Activated CD8-positive, alpha-beta memory T cell treated with anti-CD3 and anti-CD28 coated beads, Interleukin-2, amount 50 U/mL, for 1 hour (primary cell): ENCODE results near the gene ACKR1.

Source experiments
- DNase-seq: peaks from one replicate; pipeline ENCODE4 v3.0.0-alpha.2; 2020; ENCODE audit errors: extremely low read depth

The ACKR1 gene

GRCh38 chr1:159187647-159188374 is 16.9 kb upstream of the ACKR1 start:
- no peak for DNase-seq

- no peak for DNase-seq
Measured at GRCh38 chr1:159188375-159188788, 16.3 kb upstream of the ACKR1 start.

DNA sequence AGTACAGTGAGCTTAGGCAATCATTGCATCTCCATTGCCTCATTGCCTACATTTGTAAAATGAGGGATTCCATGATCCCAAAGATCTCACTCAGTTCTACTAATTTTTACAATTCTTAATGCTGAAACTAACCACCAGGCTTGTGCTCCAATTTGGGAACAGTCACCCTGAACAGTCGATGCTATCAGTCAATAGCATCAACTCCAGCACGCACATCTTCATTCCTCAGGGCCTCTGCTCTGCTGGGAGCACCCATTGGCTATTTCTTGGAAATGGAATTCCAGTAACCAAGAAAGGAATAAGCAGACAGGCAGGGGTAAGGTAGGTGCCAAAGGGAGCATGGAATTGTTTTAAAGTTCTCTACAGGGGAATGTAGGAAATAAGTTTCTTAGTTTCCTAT is 14.2 kb upstream of the ACKR1 start:
- DNase-seq: no peak

- no peak for DNase-seq
Measured at GRCh38 chr1:159196543-159196942, 8.1 kb upstream of the ACKR1 start.

DNA sequence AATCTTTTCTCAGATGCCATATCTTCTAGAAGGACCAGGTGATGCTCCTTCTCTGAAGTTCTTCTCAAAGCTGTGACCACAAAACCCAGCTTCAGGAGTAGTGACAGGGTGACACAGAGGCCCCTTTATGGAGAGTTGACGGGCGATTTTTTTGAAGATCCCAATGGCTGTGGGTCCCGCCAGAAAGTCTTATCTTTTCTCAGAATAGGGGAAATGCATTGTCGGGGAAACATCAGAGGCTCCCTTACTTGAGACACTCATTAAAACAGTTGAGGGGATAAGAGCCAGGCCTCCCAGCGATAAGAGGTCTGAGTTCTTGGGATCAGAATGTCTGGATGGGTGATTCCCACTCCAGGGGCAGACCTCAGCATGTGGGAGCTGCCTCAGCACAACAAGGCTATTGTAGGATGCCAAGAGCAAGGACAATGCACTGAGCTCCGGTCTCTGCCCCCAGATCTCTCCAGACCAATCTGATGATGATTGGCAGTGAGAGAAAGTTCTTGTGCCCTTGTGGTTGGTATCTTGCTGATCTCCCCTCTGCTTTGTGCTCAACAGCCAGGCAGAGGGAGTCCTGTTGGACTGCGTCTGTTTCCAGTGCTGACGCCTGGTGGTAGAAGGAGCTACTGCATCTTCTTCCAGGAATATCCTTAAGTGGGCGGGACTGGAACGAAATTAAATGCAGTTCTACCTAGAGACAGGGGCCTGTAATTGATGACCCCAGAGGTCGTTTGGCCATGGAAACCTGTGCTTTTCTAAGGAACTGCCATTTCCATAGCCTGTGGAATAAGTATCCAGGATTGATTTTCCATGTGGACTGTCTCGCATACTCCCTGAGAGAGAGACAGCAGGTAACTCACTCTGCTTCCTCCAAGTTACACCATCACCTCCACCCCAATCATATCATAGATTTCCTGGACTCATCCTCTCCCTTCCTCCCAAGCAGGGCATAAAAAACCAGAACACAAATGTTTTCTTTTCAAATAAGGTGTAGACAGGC is 6.8 kb upstream of the ACKR1 start:
- no peak for DNase-seq

- DNase-seq: no peak
Measured at GRCh38 chr1:159199901-159200300, 4.8 kb upstream of the ACKR1 start.

GRCh38 chr1:159200769-159201168 is 3.9 kb upstream of the ACKR1 start:
- DNase-seq: no peak

GRCh38 chr1:159201642-159202041 is 3.0 kb upstream of the ACKR1 start:
- DNase-seq: no peak

DNA sequence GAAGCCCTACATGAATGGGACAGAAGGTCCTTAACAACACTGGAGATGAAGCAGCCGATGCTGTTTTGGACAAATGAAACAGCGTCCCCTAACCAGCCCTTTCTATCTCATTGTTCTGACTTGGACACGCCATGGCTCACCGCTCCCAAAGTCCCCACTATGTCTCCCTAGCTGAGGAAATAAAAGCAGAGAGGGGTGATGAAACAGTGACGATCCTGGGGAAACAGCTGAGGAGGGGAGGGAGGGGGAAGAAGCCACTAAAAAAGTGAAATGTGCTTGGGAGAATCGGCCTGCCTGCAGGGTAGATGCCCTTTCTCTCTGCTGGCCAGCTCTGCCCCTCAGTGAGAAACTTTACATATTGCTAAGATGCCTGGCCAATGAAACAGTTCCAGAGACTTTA is 1.1 kb upstream of the ACKR1 start:
- no peak for DNase-seq

- no peak for DNase-seq
Measured at GRCh38 chr1:159205225-159205624, 550 bp downstream of the ACKR1 start.

DNA sequence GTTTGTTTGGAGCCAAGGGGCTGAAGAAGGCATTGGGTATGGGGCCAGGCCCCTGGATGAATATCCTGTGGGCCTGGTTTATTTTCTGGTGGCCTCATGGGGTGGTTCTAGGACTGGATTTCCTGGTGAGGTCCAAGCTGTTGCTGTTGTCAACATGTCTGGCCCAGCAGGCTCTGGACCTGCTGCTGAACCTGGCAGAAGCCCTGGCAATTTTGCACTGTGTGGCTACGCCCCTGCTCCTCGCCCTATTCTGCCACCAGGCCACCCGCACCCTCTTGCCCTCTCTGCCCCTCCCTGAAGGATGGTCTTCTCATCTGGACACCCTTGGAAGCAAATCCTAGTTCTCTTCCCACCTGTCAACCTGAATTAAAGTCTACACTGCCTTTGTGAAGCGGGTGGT is 1.4 kb downstream of the ACKR1 start:
- DNase-seq: no peak

DNA sequence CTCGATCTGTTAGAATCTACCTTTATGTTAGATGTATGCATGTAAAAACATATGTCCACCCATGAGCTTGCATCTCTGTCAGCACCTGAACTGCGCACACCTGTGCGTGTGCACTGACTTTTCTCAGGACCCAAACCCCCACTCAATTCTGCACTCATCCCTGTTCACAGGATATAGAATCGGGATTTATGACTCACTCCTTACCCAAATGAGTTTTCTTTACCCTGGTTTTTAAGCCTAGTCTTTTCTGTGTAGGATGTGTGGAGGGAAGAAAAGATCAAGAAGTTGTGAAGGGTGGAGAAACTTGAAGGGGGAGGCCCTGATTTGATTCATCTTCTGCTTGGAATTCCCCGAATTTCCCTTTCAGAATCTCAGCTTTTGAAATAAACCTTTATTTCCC is 2.4 kb downstream of the ACKR1 start:
- no peak for DNase-seq

- no peak for DNase-seq
Measured at GRCh38 chr1:159207774-159208173, 3.1 kb downstream of the ACKR1 start.

DNA sequence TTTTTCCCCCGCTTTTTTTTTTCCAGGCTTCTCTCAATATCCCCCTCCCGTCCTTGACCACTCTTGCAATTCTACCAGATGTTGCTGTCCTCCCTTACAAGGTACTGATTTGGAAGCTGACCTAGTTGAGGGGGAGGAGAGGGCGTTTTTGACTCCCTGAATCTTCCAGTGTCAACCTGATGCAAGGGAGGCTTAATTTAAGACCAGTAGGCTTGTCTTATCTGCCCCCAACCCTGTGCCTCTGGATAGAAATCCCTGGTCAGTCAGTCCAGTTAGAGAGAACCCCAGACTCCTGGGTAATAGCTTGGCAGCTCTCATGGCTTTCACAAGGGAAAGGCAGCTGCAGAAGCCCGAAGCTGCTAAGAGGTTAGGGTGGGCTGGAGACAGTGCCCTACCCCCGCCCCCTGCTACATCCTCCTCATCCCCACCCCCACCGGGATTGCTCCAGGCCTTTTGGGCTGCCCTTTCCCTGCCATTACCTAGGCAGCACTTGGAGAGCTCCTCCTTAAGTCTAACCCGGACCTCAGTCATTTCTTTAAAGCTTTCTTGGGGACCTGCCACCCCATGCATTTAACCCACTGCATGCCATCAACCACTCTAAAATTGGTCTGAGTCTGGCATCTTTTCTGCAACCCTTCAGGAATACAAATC is 3.6 kb downstream of the ACKR1 start:
- DNase-seq: no peak

DNA sequence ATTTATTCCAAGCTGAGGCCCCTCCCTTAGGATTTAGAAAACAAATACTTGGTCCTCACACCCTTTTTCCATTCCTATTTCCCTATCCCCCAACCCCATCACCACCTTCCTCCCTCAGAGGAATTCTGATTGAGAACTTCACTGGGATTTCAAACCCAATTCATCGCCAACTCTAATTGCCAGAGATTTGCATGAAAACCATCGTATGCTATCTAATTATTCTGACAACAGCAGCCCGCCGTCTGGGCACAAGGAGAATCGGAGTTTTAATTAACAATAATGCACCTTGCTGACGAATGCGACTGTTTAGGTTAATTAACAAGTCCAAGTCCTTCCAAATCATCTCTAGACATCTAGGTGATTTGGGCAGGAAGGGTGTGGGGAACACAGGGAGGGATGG is 4.4 kb downstream of the ACKR1 start:
- no peak for DNase-seq

DNA sequence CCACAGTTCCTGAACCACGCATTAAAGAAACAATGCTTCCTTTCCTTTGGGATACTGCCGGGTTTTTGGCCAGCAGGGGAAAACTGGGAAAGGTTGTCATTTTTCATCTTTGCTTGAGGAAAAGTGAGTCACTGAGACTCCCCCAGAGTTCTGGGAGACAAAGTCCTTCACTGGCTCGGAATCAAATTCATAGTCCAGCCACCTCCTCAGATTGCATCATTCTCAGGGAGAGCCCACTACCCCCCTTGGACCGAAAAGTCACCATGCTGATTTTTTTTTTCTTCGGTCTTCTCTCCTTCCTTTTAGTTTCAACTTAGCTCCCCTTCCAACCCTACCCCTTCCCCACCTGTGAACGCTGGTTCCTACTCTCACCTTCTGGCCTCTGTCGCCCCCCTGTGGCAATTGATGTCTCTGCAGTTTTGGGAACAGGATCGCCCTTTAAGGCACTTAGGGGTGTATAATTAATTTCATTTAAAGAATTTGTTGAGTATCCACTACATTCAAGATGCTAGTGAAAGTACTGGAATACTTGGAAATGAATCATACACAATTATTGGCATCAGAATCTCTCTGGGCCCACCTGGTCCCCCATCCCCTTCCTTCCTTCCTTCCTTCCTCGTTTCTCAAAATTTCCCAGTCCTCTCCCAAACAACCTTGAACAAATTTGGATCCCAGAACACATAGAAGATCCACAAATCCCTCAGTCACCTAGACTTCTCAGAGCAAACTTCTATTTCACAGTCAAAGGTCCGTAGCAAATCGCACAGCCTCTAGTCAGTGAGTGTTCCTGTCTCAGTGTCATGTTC is 6.9 kb downstream of the ACKR1 start:
- no peak for DNase-seq

- DNase-seq: no peak
Measured at GRCh38 chr1:159212596-159212995, 7.9 kb downstream of the ACKR1 start.

GRCh38 chr1:159214149-159214760 is 9.6 kb downstream of the ACKR1 start:
- DNase-seq: no peak

DNA sequence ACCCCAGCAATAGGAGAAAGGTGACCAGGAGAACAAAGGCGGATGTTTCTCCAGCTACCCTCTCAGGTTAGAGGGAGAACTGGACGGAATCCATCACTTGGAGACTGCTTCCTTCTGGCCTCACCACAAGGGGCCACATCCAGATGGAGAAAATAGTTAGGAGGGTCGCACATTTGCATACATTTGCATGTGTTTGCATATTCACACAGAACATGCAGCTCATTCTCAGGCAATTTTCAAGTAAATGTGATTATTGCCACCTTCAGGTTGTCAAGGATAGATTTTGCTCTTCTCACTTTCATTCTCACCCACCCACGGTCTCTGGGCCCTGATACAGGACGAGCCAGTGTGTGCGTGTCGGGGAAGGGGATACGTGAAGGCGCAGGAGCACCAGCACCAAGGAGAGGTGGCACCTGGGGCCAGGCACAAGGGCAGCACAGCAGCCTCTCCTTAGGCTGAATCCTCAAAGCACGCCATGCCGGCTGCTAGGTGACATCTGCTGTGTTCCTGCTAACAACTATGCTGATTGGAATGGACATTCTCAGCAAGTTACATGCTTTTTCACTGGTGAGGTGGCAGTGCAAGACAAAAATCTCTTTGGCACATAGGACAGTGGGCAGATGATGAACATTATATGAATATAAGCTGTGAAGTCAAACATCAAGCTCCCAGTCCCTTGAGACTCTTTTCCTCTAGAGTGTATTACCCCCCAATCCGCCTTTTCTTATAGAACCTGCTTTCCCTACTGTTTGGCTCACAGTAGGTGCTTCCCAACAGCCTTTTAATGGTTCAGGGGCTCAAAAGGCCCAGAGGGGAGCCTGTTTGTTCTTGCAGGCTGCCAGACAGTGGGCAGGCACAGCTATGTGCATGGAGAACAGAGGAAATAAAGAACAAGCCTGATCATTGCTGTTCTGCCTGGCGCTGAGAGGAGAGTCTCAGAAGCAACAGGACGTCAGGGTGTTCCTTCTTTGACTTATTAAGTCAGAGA is 14.3 kb downstream of the ACKR1 start:
- no peak for DNase-seq
